Lung (tissue), 12 donors: ENCODE measurements around the gene SLC12A8. TPM values are rescaled to one million over a fixed set of nuclear protein-coding genes. Genes with fewer than 3 reads are reported as not detected.

Experiments
- ATAC-seq: fragments of 200-7000 bp; cut with Tn5 transposase; one replicate; pipeline ENCODE4 v1.9.1; 2020; ENCODE audit warnings: moderate number of reproducible peaks; ENCODE audit not compliant: insufficient read depth, low FRiP score
- DNase-seq, 3 donors: peaks; one replicate each; pipeline ENCODE4 v3.0.0-alpha.2; 2013 to 2017
- H3K27ac ChIP-seq, 2 donors: one replicate each; pipeline ENCODE4 v1.5.1; 2013; ENCODE audit warnings: mild to moderate bottlenecking in 2 of 2, moderate library complexity in 2 of 2, control low read depth in 1 of 2, inconsistent platforms in 1 of 2, low read depth in 1 of 2, low read length in 1 of 2
- H3K27me3 ChIP-seq, 3 donors: one replicate each; pipeline ENCODE4 v1.5.1; 2013; ENCODE audit warnings: low read length in 2 of 3; ENCODE audit not compliant: control insufficient read depth in 3 of 3, insufficient read depth in 3 of 3
- H3K36me3 ChIP-seq, 4 donors: one replicate each; pipeline ENCODE4 v1.5.1; 2013; ENCODE audit warnings: low read length in 4 of 4, mild to moderate bottlenecking in 1 of 4, moderate library complexity in 1 of 4; ENCODE audit not compliant: control insufficient read depth in 4 of 4, insufficient read depth in 4 of 4
- H3K4me1 ChIP-seq, 5 donors: one replicate each; pipeline ENCODE4 v1.5.1; 2013; ENCODE audit warnings: low read length in 5 of 5, mild to moderate bottlenecking in 2 of 5, moderate library complexity in 1 of 5; ENCODE audit not compliant: control insufficient read depth in 5 of 5, insufficient read depth in 5 of 5
- H3K4me3 ChIP-seq: one replicate; pipeline ENCODE4 v1.5.1; 2013; ENCODE audit warnings: mild to moderate bottlenecking, control low read depth, moderate library complexity
- H3K9ac ChIP-seq, 2 donors: one replicate each; pipeline ENCODE4 v1.5.1; 2013; ENCODE audit warnings: low read length in 2 of 2, control low read depth in 1 of 2; ENCODE audit not compliant: insufficient read depth in 1 of 2
- H3K9me3 ChIP-seq, 4 donors: one replicate each; pipeline ENCODE4 v1.5.1; 2013; ENCODE audit warnings: low read length in 3 of 4, mild to moderate bottlenecking in 1 of 4, moderate library complexity in 1 of 4; ENCODE audit not compliant: control insufficient read depth in 4 of 4, insufficient read depth in 3 of 4
- CTCF ChIP-seq: IDR thresholded peaks from 2 replicates; pipeline ENCODE4 v1.5.1; 2012; ENCODE audit warnings: mild to moderate bottlenecking; ENCODE audit errors: control extremely low read depth, extremely low read depth
- WGBS, 2 donors: extraction: QIAGEN DNeasy Blood & Tissue Kit; methylation state at CpG; one replicate each; pipeline ENCODE4 v1.1.7; 2013; 5-methylcytosine and 5-hydroxymethylcytosine counted together
- polyA plus RNA-seq, 2 donors: library from polyadenylated mRNA; stranded (reverse); fragments of 200-250 nt; gene quantifications; one replicate each; pipeline ENCODE4 v1.2.1, GENCODE V29; 2013
- total RNA-seq, 2 donors: library from RNA; depleted of rRNA in 1 of 2; stranded (reverse); fragments of >200 nt in 1 of 2; gene quantifications; one replicate each; pipeline ENCODE4 v1.2.1, GENCODE V29; 2014 to 2021
- donor health status: control.
- donor health status: control.
- donor health status: Bipolar disorder and iron deficiency.
- donor health status: healthy.
- donor health status: DM: yes; HTN: yes; CAD: no.

SLC12A8 gene
- total and polyA plus RNA-seq, 4 donors = 3.1 to 9.8 (median 5.8) TPM

DNA sequence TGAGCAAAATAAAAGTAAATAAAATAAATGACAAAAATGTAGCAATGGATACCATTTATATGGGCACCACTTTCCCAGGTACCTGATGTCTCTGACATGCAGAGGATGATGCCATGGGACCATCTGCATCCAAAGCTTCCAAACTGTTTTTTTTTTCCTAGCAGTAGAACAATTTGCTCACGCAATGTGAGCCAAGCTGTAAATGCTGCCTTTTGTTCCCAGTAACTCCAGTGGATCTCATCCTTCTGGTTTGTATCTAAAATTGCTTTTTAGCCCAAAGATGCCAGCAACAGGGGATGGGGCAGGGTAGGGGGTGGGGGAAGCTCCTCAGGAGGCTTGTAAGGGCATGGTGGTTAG lies 32.7 kb downstream of the SLC12A8 start:
- no peak for TF ChIP-seq CTCF
- ATAC-seq (no peak), DNase-seq (no peak)
- 93 to 95% methylated on average over 1 of the region's 1 CpG for WGBS, 2 donors
- Histone ChIP-seq H3K4me3 (no peak overlapping the region), H3K9ac (no peak overlapping the region), H3K36me3 (no peaks in the 10 kb centered on the region), H3K4me1 (no peaks in the 10 kb centered on the region), H3K27ac (no peak overlapping the region), H3K9me3 (no peaks in the 10 kb centered on the region), H3K27me3 (no peaks in the 10 kb centered on the region)

DNA sequence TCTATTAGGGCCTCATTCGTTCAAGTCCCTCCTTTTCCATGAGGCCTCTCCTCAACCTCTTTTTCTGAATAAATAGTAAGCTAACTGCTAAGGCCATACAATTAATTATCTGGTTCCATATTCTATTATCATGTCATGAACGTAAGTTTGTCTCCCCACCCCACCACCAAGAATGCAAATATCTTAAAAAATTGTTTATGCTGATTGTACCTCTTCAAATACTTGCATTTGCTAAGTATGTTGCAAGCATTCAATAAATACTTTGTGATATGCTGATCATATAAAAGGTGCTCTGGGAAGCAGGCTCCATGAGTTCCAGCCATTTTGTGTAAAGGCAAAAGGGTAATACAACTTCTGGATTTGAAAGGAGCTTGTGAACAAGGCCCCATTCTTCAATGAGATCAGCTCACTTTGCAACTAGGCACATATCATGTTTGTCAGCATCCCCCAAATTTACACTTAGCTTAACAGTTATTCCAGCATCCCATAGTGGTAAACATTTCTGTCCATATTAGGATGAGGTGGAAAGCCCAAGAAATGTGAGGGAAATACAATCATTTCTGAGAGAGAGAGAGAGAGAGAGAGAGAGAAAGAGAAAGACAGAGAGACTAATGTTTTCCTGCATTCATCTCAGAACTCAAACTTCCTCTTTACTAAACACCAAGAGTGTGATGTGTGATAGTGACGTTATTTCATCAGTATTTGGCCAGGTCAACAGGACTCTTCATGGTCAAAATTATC lies 33.2 kb downstream of the SLC12A8 start:
- ATAC-seq (no peak), DNase-seq (no peak)
- no peak for TF ChIP-seq CTCF
- H3K4me3 ChIP-seq = no peak overlapping the region
- H3K36me3 ChIP-seq = no peaks in the 10 kb centered on the region
- no peak overlapping the region for H3K9ac ChIP-seq
- WGBS, 2 donors = 65 to 78% methylated on average over 3 of the region's 3 CpGs
- no peaks in the 10 kb centered on the region for H3K4me1 ChIP-seq
- no peak overlapping the region for H3K27ac ChIP-seq
- H3K27me3 ChIP-seq = no peaks in the 10 kb centered on the region
- no peaks in the 10 kb centered on the region for H3K9me3 ChIP-seq

DNA sequence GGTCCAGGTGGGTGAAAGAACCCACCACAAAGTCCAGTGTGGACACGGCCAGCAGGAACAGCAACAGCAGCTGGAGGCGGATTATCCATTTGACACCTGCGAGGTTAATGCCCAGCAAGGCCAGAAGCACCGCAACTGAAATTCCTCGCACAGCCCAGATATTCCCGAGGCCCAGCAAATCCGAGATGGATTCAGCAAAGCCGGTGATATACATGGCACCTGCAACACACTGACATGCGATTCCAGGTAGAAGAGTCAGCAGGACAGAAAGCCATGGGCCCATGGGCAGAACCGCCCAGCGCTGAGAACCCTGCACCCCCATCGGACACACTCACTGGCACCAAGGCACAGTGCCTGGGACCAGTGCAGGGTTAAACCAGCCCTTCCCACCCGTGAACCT lies 34.8 kb downstream of the SLC12A8 start:
- no peaks in the 10 kb centered on the region for H3K27me3 ChIP-seq
- H3K4me1 ChIP-seq = no peaks in the 10 kb centered on the region
- 96 to 97% methylated on average over 13 of the region's 13 CpGs for WGBS, 2 donors
- no peak for TF ChIP-seq CTCF
- no peak overlapping the region for H3K27ac ChIP-seq
- ATAC-seq (no peak), DNase-seq (no peak)
- H3K36me3 ChIP-seq = no peaks in the 10 kb centered on the region
- H3K4me3 ChIP-seq = no peak overlapping the region
- no peaks in the 10 kb centered on the region for H3K9me3 ChIP-seq
- H3K9ac ChIP-seq = no peak overlapping the region
